IPS-18a (cell line): ENCODE results near the gene CLPTM1L.
A peak's percentile ranks its signal among the peaks of the same experiment; 100 is the strongest.

Experiments used
- H3K27ac ChIP-seq: one replicate; pipeline ENCODE4 v1.5.1; 2013; ENCODE audit warnings: low read length
- H3K27me3 ChIP-seq: one replicate; pipeline ENCODE4 v1.6.1; 2013; ENCODE audit warnings: mild to moderate bottlenecking, low read length; ENCODE audit not compliant: control insufficient read depth, insufficient read depth
- H3K36me3 ChIP-seq: one replicate; pipeline ENCODE4 v1.6.1; 2013; ENCODE audit warnings: low read depth, low read length; ENCODE audit not compliant: control insufficient read depth
- H3K4me1 ChIP-seq: one replicate; pipeline ENCODE4 v1.6.1; 2013; ENCODE audit warnings: low read depth, low read length; ENCODE audit not compliant: control insufficient read depth
- H3K4me3 ChIP-seq: one replicate; pipeline ENCODE4 v1.5.1; 2013; ENCODE audit warnings: low read length
- H3K9ac ChIP-seq: one replicate; pipeline ENCODE4 v1.6.1; 2013; ENCODE audit warnings: mild to moderate bottlenecking, low read length, moderate library complexity
- H3K9me3 ChIP-seq: one replicate; pipeline ENCODE4 v1.6.1; 2013; ENCODE audit warnings: low read depth, low read length; ENCODE audit not compliant: control insufficient read depth

The CLPTM1L gene

GRCh38 chr5:1321576-1321975 lies 23.3 kb downstream of the CLPTM1L start:
- H3K9ac ChIP-seq: no peak overlapping the region
- no peaks in the 10 kb centered on the region for H3K9me3 ChIP-seq
- H3K27me3 ChIP-seq: no peaks in the 10 kb centered on the region
- no peak overlapping the region for H3K27ac ChIP-seq
- no peak overlapping the region for H3K4me3 ChIP-seq
- H3K36me3 ChIP-seq: peaks cover 60% of the 10 kb centered on the region
- no peaks in the 10 kb centered on the region for H3K4me1 ChIP-seq

- no peaks in the 10 kb centered on the region for H3K9me3 ChIP-seq
- H3K27ac ChIP-seq: no peak overlapping the region
- H3K27me3 ChIP-seq: no peaks in the 10 kb centered on the region
- no peak overlapping the region for H3K4me3 ChIP-seq
- H3K9ac ChIP-seq: no peak overlapping the region
- H3K36me3 ChIP-seq: peaks cover 55% of the 10 kb centered on the region
- H3K4me1 ChIP-seq: peaks cover 6% of the 10 kb centered on the region
Observed at GRCh38 chr5:1320436-1321344, 24.2 kb downstream of the CLPTM1L start.

- Histone ChIP-seq H3K36me3 (peaks cover 45% of the 10 kb centered on the region), H3K9ac (no peak overlapping the region), H3K27me3 (no peaks in the 10 kb centered on the region), H3K4me1 (peaks cover 12% of the 10 kb centered on the region), H3K4me3 (no peak overlapping the region), H3K9me3 (no peaks in the 10 kb centered on the region), H3K27ac (no peak overlapping the region)
Observed at GRCh38 chr5:1319436-1320256, 25.3 kb downstream of the CLPTM1L start.

- Histone ChIP-seq H3K9ac (no peak overlapping the region), H3K36me3 (peaks cover 36% of the 10 kb centered on the region), H3K27me3 (no peaks in the 10 kb centered on the region), H3K27ac (no peak overlapping the region), H3K9me3 (no peaks in the 10 kb centered on the region), H3K4me3 (no peak overlapping the region), H3K4me1 (peaks cover 12% of the 10 kb centered on the region)
Observed at GRCh38 chr5:1318659-1319251, 26.1 kb downstream of the CLPTM1L start.

GRCh38 chr5:1317921-1318565 lies 26.9 kb downstream of the CLPTM1L start:
- H3K4me3 ChIP-seq: no peak overlapping the region
- no peaks in the 10 kb centered on the region for H3K9me3 ChIP-seq
- no peak overlapping the region for H3K9ac ChIP-seq
- H3K27me3 ChIP-seq: no peaks in the 10 kb centered on the region
- no peak overlapping the region for H3K27ac ChIP-seq
- peaks cover 12% of the 10 kb centered on the region for H3K4me1 ChIP-seq
- H3K36me3 ChIP-seq: peaks cover 33% of the 10 kb centered on the region

GRCh38 chr5:1316588-1317340 lies 28.1 kb downstream of the CLPTM1L start:
- Histone ChIP-seq H3K36me3 (peaks cover 24% of the 10 kb centered on the region), H3K9ac (no peak overlapping the region), H3K27me3 (no peaks in the 10 kb centered on the region), H3K4me3 (no peak overlapping the region), H3K27ac (no peak overlapping the region), H3K4me1 (peaks cover 12% of the 10 kb centered on the region), H3K9me3 (no peaks in the 10 kb centered on the region)

GRCh38 chr5:1315709-1316587 lies 29.0 kb downstream of the CLPTM1L start:
- Histone ChIP-seq H3K4me1 (peaks cover 12% of the 10 kb centered on the region), H3K27ac (no peak overlapping the region), H3K4me3 (peak overlapping the region; percentile 28), H3K36me3 (peaks cover 18% of the 10 kb centered on the region), H3K27me3 (no peaks in the 10 kb centered on the region), H3K9me3 (no peaks in the 10 kb centered on the region), H3K9ac (no peak overlapping the region)

- peaks cover 11% of the 10 kb centered on the region for H3K36me3 ChIP-seq
- H3K9me3 ChIP-seq: no peaks in the 10 kb centered on the region
- no peak overlapping the region for H3K27ac ChIP-seq
- H3K4me3 ChIP-seq: no peak overlapping the region
- H3K9ac ChIP-seq: no peak overlapping the region
- no peaks in the 10 kb centered on the region for H3K27me3 ChIP-seq
- peaks cover 12% of the 10 kb centered on the region for H3K4me1 ChIP-seq
Observed at GRCh38 chr5:1315018-1315708, 29.7 kb downstream of the CLPTM1L start.

- no peak overlapping the region for H3K4me3 ChIP-seq
- H3K9ac ChIP-seq: no peak overlapping the region
- peaks cover 12% of the 10 kb centered on the region for H3K4me1 ChIP-seq
- H3K36me3 ChIP-seq: peaks cover 5% of the 10 kb centered on the region
- H3K27me3 ChIP-seq: no peaks in the 10 kb centered on the region
- H3K9me3 ChIP-seq: no peaks in the 10 kb centered on the region
- no peak overlapping the region for H3K27ac ChIP-seq
Observed at GRCh38 chr5:1314564-1314982, 30.3 kb downstream of the CLPTM1L start.
